Skin epidermis (tissue), 12 donors: ENCODE measurements around the gene CELF2.

ENCODE experiments used
- H3K27ac ChIP-seq, 21 experiments: fragments of 200-600 bp; sonication (generic) in 11 of 21; one replicate each; pipeline ENCODE4 v1.5.0; 2020; ENCODE audit warnings: mild to moderate bottlenecking in 3 of 21, inconsistent platforms in 2 of 21, moderate library complexity in 2 of 21
- H3K4me3 ChIP-seq, 7 experiments: fragments of 200-600 bp; sonication (generic) in 2 of 7; one replicate each; pipeline ENCODE4 v1.5.0; 2020; ENCODE audit warnings: inconsistent platforms in 2 of 7, mild to moderate bottlenecking in 2 of 7, moderate library complexity in 1 of 7

Gene CELF2

DNA sequence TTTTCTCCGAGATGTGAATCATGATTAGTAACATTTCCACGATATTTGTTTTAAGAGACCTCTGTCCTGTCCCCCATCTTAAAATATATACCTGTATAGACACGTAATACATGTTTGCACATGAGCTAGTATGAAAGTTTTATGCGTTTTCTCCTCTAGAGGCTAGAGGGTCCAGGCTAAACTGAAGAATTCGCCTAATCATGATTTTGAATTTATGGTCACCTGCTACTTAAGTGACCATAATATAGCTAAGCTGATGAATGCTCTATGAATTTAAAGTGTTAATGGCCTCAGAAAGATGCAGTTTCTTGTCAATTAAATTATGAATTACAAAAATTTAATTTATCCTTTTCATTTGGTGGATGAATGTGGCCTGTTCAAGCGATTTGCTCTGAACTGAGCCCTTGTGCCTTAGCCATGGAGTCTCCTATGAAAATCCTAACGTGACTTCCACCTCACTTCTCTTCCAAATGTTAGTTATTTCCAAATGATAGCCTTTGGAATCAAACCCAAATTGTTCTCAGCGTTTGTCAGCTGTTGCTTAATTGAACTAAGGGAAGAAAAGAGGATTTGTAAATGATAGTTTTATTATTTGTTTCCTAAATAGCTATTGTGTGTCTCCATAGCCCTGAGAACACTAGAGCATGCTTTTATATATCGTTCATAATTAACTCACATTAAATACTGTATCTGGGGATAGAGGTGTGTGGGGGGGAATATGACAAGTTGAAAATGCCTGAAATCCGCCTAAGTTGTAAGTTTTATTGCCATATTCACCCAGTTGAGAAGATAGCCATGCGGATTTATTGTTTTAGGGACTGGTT is 2.3 kb downstream of the CELF2 start:
- Histone ChIP-seq H3K27ac (peak overlapping the region in 2 of 21 experiments; percentile 24 to 69), H3K4me3 (no peak overlapping the region)

DNA sequence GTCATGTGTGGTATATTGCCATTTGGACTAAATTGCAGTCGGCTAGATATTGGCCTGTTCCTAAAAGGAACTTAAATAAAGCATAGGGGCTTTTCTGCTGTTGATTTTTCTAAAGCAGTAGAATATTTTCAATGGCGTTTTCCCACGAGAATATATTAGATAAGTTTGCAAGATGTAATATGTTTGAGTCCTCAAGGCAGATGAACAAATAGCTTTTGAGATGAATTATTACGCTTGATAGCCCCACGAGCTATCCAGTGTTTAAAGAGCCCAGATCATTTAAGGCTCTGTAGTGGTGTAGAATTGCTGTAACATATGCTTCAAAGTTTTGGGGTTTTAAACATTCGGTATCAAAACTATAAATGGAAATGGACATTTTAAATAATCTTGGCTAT is 2.9 kb downstream of the CELF2 start:
- no peak overlapping the region for H3K4me3 ChIP-seq
- peak overlapping the region in 1 of 21 experiments; percentile 69 for H3K27ac ChIP-seq

DNA sequence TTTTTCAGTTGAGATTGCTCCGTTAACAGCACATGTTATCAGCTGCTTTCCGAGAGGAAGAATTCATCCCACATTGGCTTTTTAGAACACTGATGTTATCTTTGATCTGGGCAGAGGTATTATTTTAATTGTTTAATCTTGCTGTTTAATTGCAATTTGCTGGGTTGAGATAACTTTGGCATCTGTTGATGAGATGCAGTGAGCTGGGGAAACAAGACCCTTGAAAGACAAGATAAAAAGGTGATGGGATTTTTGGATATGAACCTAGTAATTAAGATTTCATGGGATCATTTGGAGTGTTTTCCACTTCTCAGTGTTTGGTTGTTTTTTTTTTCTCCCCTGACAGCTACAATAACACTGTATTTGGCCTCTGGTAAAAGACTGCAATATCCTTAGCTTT is 4.5 kb downstream of the CELF2 start:
- H3K27ac ChIP-seq = no peak overlapping the region
- no peak overlapping the region for H3K4me3 ChIP-seq

DNA sequence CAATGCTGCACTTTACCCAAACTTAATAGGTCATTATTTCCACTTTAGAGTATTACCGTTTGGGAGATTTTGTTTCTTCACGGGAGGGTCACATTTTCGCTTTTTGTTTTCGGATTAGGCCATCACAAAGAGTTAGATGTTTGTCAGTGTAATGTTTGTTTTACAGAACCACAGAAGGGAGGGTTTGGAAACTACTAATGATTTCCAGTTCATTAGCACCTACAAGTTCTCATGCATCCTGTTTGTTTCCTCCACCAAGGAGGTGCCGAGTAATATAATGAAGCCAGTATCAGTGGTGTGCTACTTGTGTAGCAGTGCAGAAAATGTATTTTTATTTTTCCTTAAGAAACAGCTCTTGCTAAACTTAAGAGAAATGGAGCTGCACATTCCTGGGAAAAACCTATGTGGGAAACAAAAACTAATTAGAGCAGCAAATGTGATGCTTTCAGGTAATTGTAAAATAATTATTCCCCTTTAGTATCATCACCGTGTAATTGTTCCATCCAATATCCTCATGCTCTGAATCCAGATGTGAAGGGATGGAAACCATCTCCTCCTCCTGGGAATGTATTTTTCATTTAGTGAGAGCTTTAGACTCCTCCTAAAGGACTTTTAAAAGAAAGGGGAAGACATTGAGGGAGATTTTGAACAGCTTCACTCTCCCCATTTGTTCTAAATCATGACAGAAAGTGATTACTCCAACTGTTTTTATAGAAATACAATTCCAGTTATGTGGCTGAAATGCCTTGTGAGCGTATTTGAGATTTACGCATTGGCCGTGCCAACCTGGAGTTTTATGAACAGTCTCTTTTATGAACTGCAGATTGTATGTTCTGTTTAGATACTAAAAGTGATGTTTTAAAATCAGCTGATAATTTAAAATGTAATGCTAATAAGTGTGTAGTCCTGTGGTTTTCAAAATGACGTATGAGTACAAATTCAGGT is 5.6 kb downstream of the CELF2 start:
- Histone ChIP-seq H3K4me3 (no peak overlapping the region), H3K27ac (no peak overlapping the region)

DNA sequence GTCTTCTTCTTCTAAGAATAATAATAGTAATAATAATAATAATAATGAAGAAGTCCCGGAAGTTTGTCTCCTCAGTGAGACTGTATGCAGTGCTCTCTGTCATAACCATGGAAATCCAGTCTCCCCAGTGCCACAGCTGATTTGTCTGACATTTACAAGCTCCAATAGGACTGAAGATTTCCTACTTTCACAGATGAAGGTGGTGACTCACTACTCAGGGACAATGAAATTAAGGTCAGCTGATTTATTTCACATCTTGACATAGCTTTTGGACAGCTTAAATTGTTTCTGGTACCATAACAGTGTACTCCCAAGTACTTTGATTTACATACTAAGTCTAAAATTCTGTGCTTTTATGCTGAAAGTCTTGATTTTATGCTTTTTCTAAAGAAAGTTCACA is 6.9 kb downstream of the CELF2 start:
- H3K27ac ChIP-seq = peak overlapping the region in 2 of 21 experiments; percentile 6 to 60
- H3K4me3 ChIP-seq = no peak overlapping the region

DNA sequence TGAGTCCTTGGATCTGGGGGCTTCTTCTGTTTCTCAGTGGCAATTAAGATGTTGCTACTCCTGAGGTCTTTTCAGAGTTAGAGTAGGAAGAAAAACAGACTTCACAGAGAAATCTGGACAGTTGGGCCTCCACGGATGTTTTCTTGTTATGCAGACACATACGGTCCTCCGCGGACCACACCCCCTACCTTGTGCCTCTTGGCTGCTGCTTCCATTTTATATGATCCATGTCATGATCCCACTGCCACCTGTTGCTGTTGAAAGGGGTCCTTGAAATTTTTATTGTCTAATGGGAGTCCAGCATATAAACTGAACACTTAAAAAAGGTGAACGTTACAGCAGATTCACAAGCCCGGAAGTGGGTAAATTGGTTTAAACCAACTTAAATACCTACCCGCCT is 8.3 kb downstream of the CELF2 start:
- peak overlapping the region in 1 of 21 experiments; percentile 34 for H3K27ac ChIP-seq
- H3K4me3 ChIP-seq = no peak overlapping the region

DNA sequence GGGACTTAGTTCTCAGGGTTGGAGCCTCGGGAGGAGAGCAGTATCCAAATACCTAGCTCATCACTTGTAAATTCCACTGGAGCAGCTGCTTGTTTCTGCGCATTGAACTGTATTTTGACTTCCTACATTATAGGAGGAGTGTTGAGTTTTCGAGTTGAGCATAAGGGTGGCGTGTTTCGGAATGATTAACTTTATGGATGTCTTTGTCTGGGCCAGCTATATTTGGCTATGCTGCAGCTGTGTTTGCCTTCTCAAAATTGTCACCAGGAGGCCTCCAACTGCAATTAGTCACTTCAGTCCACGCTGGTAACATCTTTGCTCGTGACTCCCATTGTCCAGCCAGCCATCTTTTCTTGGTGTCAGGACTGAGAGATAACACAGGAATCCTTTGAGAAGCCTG is 9.1 kb downstream of the CELF2 start:
- Histone ChIP-seq H3K27ac (no peak overlapping the region), H3K4me3 (no peak overlapping the region)

DNA sequence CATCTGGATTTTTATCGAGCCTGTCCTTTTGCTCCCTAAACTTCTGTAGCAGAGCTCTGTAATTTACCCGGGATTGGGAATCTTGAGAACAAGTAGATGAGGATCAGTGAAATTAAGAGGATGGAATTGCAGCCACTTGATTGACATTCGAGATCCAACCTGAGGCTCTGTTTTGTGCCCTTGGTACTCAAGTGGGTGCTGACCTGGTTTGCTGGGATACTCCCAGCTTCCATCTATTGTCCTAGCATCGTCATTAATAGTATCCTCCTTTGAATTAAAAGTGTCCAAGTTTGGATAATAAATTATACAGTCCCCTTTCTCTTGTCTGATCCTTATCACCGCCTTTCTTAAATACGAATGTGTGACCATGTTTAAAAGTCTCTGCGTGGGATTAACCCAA is 17.1 kb downstream of the CELF2 start:
- no peak overlapping the region for H3K4me3 ChIP-seq
- peak overlapping the region in 2 of 21 experiments; percentile 4 to 64 for H3K27ac ChIP-seq

DNA sequence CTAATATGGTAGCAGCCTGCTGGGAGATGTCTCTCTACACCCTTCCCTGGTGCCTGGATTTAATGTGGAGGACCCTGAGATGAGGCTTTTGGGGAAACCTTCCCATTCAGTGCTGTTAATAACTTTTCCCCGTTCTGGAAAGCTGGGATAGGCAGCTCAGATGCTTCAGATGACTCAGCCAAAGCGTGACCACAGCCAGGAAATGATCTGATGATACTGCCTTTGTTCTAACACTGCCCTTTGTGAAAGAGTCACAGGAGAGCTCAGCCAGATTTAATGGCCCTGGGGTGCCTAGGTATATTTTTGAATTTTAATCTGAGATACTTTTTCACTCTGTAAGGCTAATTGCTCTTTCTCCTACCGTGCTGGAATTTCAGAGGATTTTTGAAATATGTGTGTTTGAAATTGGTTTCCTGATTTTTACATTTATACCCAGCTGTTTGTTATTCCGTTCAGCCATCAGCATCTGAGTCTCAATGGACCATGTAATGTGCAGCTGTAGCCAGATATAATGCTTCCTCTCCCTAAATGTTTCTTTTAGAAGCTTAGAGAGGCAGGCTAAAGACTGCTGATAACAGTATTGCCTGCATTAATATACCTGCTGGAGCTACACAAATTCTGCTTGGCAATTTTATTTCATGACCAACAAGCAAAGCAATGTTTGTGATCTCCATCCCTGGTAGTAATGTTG is 17.8 kb downstream of the CELF2 start:
- Histone ChIP-seq H3K27ac (peak overlapping the region in 4 of 21 experiments; percentile 0 to 64 (median 28)), H3K4me3 (no peak overlapping the region)

DNA sequence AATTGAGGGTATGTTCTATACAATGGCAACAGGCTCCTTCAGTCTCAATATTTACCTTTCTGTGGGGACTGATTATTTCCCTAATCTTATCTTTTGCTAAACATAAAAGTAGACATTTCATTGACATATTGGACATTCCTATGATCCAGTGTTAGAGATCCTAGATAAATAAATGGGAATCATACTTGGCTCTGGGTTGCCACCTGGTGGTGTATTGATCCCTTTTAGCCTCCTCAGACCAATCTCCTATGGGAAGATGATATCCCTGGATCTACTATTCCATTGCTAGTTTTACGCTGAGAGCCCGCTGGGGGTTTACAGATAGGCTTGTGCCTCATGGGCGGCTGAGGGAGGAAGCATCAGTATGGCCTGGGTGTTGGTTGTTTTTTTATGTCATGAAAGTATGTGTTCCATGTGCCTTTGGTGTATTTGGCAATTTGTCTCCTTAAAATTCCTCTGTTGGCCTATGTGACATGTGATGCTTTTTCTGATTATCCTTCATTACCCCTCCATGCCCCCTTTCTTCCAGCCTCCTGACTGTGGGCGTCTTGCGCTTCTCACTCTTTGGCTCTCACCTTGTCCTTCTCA is 18.8 kb downstream of the CELF2 start:
- Histone ChIP-seq H3K4me3 (no peak overlapping the region), H3K27ac (no peak overlapping the region)

DNA sequence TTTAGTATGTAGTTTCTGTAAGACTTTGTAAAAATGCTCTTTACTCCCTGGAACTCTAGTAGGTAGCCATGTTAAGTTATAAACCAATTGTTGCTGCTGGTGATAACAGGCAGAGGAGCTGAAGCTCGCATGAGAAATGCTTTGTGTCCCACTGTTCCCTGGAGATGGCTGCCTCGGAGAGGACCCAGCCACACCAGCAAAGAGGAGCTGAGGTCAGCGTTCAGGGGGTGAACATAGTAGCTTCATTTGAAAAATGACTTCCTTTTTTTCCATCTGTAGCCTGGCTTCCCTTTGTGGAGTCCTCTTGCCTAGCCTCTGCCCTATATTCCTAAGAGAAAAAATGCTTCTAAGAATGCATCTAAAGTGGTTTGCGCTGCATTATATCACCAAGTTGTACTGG is 20.3 kb downstream of the CELF2 start:
- no peak overlapping the region for H3K27ac ChIP-seq
- H3K4me3 ChIP-seq = no peak overlapping the region

DNA sequence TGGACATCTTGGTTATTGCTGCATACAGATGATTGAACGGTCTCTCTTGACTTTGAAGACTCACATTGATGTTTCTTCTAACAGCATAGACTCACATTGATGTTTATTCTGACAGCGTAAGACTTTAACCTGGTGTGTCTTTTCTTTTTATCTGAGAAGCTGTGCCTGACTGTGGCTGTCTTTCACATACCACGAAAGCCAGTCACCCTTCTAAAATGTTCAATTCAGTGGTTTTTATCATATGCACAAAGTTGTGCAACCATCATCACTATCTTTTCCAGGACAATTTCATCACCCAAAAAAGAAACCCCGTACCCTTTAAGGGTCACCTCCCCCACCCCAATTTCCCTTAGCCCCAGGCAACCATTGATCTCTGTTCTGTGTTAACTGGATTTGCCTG is 24.7 kb downstream of the CELF2 start:
- H3K4me3 ChIP-seq = no peak overlapping the region
- no peak overlapping the region for H3K27ac ChIP-seq

DNA sequence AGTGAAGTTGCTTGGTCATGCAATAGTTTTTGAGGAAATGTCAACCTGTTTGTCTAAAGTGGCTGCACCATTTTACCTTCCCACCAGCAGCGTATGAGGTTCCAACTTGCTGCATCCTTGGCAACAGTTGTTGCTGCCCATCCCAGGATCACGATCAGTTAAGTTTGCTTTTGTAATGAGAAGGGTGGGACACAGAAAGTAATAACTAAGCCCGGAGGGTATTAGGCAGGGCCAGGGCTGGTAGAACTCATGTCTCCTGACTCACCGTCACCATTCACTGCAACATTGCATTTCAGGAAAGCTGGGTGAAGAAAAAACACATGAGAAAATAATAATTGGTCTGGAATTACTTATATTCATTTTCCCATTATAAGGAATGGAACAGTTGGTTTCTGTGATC is 25.4 kb downstream of the CELF2 start:
- Histone ChIP-seq H3K27ac (no peak overlapping the region), H3K4me3 (no peak overlapping the region)

DNA sequence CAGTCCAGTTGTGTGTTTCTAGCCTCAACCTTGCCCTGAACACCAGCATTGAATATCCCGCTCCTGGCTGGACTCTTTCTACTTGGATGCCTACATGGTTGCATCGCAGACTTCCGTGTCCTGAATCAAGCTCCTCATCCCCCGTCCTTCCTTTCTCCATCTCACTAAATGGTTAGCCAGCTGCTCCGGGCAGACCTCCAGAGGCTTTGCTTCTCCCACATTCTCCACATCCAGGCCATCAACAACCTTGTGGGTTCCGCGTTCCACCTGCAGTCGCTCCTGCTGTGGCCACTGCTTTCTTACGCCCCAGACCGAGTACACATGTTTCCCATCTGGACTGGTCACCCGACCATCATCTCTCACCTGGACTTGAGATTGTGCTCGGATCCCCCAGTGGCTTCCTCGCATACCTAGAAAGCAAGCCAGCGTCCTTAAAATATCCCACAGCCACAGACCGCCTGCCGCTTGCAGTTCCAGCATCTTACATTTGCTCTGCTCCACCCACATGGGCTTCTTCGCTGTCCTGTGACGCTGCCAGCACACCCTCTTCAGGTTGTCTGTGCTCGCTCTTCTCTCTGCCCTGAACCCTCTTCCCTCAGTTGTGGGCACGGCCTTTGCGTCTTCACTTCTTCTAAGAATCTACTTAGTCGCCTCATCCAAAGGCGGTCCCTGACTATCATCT is 25.9 kb downstream of the CELF2 start:
- Histone ChIP-seq H3K4me3 (no peak overlapping the region), H3K27ac (no peak overlapping the region)

DNA sequence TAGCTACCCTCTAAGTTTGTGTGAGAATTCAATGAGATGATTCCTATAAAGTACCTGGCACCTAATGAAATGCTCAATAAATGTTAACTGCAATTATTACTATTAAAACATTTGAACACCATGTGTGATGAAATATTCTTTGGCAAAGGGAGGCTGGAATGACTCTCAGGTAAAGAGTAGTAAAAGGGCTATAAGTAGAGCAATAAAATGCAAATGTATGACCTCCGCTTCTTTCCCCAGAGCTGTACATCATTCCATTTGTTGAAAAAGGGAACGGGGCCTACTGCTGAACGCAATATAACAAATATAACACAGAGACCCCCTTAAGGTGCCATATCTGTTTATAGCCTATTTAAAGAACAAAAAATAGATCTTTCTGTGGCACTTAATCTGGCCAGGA is 27.8 kb downstream of the CELF2 start:
- Histone ChIP-seq H3K27ac (peak overlapping the region in 1 of 21 experiments; percentile 45), H3K4me3 (no peak overlapping the region)

DNA sequence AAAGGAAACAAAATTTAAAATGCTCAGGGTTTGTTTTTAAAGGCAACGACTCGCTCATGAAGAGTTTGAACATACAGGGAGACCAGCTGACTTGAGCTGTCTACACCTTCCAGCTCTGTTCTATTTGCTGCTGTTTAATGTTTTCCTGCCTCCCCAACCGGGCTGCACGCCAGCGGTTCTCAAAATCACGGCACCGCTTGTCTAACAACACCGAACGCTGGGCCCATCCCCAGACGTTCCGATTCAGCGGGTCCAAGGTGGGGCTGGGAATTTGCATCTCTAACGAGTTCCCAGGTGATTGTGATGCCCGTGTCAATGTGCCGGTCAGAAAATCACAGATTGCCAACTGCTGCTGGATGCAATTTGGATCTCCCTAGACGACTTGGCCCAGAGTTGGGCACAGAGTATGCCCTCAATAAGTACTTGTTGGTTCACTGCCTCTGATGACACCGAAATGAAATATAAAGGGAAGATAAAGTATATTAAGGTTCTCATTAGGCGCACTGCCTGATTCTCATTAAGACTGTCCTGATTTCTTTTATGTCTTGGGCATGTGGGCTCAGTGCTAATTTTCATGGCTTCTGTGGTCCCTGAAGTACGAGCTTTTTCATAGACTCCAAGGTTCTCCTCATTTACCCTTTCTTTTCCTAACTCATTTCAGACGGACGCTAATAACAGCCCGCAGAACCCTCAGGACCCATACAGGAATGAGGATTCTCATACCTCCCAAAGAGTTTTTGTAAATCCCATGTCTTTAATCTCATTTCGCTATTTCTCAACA is 28.5 kb downstream of the CELF2 start:
- peak overlapping the region in 6 of 21 experiments; percentile 3 to 61 (median 46) for H3K27ac ChIP-seq
- H3K4me3 ChIP-seq = no peak overlapping the region

DNA sequence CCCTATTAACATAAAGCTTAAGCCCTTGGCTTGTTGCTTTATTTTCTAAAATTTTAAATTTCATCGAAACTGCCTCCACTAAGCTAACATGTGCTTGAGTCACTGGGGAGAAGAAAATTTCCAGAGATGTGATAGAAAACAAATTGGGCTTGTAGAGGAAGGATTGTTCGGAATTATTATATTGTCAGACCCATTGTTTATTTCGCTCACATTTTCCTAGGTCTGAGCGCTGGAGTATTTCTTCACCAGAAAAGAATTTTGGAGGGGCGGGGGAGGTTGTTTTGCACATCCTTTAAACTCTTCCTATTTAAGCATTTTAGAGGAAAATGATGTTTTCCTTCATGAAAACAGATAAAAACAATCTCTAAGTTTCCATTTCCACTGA is 29.1 kb downstream of the CELF2 start:
- Histone ChIP-seq H3K27ac (peak overlapping the region in 5 of 21 experiments; percentile 23 to 61 (median 55)), H3K4me3 (no peak overlapping the region)

DNA sequence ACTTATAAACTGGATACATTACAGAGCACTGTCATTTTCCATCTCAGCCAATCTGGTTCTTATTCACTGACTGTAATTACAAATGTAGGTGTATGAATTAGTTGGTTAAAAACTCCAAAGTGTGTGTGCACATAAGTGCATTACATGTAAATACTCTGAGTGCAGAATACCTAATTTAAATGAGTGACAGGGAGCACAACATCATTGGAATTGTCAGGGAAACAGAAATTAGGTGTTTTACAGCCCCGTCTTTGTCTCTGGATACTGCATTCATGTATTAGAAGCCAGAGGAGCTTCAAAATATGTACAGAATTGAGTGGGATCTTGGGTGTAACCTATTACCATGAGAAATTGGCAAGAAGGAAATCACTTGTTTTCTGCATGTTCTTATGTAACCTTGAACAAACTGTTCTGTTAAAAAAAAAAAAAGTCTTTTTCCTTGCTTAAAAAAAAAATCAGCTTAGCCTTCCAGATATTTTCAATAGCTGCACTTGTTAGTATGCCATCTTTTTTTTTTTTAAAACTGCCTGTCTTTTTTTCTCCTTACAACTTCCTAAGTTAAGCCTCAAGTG is 31.1 kb downstream of the CELF2 start:
- Histone ChIP-seq H3K4me3 (no peak overlapping the region), H3K27ac (peak overlapping the region in 1 of 21 experiments; percentile 55)
